GM19468 (cell line): Measurements from ENCODE around the gene PGBD5.

ENCODE experiments used
- ATAC-seq: cut with Tn5 transposase; IDR thresholded peaks from one replicate; pipeline ENCODE4 v1.9.1; 2021; ENCODE audit warnings: mild to moderate bottlenecking, moderate library complexity, moderate number of reproducible peaks; ENCODE audit not compliant: unreplicated experiment; ENCODE audit errors: extremely low read depth

Gene PGBD5

DNA sequence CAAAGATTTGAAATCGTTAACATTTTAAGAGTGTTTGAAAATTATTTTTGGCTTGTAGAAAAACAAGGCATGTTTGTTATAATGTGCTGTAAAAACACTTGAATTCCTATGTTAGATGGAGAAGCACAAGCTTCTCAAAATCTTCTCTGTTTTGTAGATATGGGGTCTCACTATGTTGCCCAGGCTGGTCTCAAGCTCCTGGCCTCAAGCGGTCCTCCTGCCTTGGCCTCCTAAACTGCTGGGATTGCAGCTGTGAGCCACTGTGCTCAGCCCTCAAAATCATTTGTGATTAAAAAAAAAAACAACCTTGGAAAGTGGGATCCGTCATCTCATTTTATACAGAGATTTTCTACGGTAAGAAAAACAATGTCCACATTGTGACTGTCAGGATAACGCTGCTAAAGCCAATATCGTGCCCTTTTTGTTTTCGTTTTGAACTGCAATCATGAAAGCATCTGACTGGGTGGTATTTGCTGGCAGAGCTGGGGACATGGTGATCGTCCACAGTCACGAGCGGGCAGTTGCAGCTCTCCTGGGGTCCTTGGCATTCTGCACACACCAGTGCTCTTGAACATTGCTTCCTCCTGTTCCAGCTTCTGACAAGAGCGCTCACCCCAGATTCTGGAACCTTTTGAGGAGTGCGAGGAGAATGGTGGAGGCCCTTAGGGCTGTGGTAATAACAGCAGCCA, 112.5 kb downstream of the PGBD5 start:
- ATAC-seq: no peak

DNA sequence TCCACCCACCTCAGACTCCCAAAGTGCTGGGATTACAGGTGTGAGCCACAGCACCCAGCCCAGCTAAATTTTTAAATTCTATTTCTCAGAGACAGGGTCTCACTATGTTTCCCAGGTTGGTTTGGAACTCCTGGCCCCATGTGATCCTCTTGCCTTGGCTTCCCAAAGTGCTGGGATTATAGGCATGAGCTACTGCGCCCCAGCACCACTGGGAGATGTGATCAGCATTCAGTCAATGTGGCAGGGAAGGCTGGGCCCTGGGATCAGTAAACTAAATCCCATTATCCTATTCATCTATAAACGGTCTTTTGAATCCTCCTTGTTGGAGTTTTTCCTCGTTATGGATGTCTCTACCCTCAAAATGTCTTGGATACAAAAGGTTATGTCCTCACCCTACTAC, 113.5 kb downstream of the PGBD5 start:
- no peak for ATAC-seq

DNA sequence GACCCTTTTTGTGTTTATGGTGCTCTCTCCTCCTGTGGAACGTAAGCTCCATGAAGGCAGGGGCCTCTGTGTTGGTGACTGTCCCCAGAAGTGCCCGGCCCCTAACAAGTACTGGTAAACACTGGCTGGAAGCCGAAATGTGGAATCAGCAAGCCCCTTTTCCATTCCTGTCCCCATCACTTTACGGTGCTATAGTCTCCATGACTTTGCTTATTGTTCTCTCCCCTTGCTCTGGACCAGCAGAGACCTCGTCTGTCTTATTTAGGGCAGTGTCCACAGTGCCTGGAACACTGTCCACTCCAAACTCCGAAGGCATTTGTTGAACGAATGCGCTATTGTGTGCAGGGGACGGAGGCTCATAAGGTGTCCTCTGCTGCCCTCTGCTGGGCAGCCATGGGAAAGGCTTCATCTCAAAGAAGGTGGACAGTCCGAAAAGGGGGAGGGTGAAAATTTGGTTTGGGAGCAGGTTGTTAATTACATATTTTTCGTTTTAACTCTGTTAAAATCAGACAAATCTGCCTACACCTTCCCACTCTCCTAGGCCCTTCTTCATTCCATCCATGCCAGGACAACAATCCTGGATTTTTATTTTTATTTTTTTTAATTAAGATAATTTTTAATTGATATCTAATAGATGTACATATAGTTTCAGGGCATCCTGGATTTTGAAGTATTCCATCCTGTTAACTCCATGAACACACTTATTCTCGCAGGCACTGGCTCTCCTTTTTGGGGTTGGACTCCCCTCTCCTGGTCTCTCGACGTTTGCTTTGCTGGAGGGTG, 115.6 kb downstream of the PGBD5 start:
- ATAC-seq: no peak

DNA sequence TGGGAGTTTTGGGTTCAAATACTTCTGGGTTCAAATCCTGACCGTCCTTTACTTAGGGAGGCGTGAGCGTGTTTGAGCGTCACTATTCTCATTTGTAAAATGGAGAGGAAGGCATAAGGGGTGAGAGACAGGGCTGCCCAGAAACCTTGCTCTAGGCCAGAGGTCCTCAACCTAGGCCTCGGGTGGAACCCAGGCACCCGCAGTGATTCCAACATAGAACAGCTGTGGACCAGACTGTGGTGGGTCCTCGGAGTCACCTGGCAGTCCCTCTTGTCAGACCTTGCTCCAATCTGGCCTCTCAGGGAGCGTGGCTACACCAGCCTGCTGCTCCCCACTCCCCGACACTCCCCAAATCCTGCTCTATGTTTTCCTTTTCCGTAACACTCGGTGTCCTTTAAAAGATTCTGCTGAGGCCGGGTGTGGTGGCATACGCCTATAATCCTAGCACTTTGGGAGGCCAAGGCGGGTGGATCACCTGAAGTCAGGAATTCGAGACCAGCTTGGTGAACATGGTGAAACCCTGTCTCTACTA, 116.4 kb downstream of the PGBD5 start:
- ATAC-seq: no peak

DNA sequence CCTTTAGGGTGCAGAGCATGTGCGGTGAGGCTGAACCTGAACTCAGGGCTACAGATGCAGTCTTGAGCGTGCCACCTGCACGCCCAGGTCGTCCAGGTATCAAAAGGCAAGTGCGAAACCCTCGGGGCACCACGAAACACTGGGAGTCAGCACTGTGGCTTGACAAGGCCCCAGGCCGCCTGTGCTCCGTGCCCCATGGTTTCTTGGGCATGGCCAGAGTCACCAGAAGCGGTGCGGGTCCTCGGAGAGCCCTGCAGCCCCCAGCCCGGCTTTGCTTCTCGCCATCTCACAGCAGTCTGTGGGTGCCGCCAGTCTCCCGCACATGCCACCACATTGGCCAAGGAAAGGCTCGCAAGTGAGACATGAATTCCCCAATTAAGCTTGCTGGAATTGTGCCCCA, 117.3 kb downstream of the PGBD5 start:
- no peak for ATAC-seq

DNA sequence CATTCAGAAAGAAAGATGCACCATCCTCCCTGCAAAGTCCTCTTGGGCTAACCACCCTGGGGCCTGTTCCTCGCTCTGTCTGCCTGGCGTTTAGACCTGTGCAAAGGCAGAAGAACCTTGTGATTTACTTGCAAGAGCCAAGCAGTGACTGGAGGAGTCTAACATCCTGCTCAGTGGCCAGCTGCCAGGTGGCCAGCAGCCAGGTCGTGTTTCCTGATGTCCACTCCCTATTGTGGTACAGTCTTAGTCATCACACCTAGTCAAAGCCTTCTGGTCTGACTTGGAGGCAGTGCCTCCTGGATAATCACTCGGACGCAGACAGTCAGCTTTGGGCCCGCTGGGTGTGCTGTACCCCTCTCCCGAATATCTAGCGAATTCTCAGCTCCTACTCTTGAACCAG, 118.1 kb downstream of the PGBD5 start:
- no peak for ATAC-seq

DNA sequence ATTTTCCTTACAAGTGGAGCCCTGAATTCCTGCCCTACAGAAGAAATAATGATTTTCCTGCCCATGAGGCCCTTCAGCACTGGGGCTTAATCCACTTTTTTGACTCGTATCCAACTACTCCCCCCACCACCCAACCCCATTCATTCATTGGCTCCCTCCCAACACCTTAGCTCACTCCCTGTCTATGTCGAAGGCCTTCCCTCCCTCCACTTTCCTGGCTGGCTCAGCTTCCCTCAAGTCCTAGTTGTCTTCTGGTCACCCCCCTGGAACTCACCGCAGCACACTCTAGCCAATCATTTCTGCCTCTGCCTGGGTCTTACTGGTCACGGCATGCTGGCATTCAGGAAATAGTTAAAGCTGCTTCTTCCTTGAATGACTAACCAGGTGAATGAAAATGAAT, 118.9 kb downstream of the PGBD5 start:
- no peak for ATAC-seq

DNA sequence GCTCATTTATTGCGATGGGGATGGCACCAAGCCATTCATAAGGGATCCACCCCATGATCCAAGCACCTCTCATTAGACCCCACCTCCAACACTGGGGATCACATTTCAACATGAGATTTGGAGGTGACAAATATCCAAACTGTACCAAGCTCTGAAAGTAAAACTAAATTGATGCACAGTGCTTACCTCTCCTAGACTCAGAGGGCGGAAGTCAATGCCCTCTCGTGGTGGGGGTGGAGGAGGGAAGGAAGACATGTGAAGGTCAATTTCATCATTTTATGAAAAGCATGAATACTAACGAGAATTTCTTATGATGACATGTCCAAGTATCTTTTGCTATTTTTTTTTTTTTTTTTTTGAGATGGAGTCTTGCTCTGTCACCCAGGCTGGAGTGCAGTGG, 120.0 kb downstream of the PGBD5 start:
- ATAC-seq: peak; percentile 29

DNA sequence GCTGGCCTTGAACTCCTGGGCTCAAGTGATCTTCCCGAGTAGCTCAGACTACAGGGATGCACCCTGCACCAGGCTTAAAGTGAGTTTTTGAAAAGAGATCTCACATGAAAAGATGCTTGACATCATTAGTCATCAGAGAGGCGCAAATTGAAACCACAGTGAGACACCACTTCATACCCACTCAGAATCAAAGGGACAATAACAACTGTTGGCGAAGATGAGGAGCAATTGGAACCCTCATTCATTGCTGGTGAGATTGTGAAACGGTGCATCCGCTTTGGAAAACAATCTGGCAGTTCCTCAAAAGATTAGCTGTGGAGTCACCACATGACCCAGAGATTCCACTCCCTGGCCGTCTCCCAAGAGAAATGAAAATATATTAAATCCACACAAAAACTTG, 122.3 kb downstream of the PGBD5 start:
- ATAC-seq: no peak

DNA sequence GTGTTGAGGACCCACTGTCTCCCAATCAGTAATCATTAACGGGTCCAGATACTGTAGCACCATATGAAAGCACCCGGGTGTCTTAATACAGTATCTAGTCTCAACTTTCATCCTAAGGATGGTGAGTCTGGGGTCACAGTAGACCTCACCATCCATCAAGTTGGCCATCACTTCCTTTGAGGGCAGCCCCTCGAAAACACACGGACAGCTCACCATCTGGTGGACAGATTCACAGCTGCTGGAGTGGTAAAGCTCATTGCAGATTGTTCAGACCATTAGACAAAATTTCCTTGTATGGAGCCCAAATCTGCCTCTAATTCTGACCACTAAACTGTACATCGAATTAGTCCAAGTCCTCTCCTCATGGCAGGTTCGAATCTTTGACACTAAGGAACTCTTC, 123.1 kb downstream of the PGBD5 start:
- no peak for ATAC-seq

DNA sequence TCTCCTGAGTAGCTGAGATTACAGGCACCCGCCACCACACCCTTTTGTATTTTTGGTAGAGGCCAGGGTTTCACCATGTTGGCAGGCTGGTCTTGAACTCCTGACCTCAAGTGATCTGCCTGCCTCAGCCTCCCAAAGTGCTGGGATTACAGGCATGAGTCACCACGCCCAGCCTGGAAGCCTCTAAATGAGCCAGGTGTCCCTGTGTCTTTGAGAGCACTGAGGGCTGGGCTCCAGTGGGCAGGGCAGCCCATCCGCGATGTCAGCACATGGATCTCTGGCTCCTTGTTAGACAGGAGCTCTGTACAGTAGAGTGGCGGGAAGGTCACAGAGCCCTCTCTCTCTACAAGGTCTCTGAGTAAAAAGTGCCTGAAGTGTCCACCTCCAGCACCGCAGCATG, 124.3 kb downstream of the PGBD5 start:
- ATAC-seq: no peak

DNA sequence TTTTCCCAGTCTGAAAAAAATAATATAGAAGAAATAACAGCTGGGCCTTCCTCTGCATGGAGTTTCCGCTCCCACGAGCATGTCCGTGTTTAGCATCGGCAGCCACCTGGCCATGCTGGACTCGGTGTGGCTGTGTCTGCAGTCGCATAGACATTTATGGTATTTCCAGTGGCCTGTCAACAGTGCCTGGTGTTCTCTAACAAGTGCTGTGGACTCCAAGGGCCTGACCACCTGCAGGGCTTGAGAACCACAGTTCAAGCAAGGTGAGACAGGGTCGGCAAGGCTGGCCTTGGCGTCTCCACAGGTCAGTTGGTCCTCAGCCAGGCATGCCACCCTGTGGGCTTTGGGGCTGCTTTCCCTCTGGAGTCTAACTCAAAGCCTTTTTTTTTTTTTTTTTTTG, 124.8 kb downstream of the PGBD5 start:
- ATAC-seq: no peak

DNA sequence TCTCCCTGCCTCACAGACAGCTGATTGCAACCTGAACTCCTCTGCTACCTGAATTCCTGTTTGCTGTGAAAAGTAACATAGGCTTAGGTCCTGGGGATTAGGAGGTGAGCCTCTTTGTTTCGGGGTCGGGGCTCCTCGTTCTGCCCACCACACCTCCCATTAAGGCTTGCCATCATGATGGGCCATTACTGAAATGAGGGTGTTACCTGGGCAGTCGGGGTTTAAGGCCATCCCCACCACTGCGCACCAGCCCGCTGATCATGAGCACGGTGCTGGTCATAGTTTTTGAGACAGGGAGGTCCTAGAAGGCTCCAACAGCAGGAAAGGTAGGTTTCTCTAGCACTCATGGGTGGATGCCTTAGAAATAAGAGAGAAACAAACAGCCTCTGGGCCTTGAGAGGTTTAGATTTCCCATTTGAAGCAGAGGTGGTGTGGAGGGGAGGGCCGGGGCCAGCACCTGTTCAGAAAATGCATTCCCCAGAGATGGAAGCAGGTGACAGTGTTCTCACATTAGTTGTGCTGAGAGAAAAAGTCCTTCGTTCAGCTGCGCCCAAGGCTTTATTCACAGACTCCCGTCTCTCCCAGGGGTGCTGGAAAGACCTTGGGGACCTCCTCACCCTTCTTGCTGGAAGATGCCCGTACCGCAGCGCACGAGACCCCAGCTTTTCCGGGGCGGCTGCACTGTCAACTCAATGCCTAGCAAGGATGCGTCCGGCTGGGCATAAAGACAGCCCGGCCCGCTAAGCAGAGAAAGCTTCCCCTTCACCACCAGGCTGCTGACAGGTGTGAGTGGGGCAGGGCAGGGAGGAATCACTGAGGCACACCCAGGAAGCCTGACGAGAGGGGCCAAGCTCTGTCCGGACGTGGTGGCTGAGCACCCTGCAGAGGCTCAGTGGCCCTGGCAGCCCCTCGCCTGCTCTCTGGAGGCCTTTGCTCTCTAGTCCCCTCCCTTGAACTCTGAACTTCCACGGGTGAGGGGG, 125.5 kb downstream of the PGBD5 start:
- no peak for ATAC-seq

DNA sequence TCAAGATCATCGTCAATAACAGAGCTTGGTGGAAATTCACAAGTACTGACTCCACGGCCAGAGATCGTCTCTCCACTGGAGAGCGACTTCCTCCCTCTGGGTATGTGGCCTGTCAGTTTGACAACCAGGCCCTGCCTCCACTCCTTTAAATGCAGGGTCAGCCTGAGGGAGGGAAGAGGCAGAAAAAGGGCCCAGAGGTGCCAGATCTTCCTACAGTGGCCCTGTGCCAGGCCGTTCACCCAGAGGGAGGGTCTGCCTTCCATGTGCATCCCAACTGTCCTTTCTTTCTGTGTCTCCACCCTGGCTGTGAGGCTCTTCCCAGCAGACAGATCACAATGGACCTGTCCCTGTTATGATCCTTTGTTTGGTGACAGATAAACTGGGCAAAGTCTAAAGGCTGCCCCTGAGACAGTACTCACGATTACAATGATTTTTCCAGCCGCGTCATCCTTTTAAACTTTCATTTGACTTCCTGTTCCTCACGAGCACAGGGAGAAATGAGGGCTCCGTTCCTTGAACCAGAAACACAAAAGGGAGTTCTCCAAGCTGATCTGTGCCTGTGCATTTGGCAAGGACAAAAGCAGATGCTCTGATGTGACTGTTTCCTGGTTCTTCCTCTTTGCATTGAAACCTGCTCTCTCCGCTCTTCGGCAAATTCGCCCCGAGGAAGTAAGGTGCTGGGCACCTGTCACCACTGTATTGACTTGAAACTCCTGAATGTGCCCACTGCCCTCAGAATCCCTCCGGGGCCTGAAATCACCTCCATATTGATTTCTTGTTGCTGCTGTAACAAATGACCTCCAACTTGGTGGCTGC, 126.7 kb downstream of the PGBD5 start:
- ATAC-seq: no peak

DNA sequence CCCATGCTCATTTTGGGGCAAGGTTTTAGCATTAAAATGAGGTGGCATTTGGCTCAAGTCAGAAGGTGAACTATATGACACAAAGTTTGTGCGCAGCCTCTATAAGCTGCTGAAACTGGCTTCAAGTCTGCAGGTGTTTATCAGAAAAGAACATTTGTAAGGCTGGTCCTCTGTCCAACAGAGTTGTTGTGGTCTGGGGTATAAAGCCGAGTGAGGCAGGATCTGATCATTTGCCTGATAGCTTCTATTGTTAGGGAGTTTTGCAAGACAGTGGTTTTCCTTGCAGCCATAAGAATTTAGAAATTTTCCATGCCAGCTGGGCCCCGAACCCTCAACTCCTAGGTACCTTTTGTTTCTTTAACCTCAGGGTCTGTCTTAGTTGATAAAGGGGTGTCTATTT, 130.8 kb downstream of the PGBD5 start:
- no peak for ATAC-seq

DNA sequence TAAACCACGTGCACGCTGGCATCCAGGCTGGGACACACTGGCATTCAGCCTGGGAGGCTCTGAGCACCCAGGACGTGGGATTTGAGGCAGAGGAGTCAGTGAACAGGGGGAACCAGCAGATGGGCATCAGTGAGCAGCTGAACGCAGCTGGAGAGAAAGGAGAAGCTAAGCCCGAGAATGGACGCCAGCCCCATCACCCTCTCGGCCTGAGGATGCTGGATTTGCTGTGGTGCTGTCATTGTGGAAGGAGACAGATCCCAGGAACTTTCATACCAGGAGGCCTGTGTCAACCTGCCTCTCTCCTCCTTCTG, 132.8 kb downstream of the PGBD5 start:
- no peak for ATAC-seq

DNA sequence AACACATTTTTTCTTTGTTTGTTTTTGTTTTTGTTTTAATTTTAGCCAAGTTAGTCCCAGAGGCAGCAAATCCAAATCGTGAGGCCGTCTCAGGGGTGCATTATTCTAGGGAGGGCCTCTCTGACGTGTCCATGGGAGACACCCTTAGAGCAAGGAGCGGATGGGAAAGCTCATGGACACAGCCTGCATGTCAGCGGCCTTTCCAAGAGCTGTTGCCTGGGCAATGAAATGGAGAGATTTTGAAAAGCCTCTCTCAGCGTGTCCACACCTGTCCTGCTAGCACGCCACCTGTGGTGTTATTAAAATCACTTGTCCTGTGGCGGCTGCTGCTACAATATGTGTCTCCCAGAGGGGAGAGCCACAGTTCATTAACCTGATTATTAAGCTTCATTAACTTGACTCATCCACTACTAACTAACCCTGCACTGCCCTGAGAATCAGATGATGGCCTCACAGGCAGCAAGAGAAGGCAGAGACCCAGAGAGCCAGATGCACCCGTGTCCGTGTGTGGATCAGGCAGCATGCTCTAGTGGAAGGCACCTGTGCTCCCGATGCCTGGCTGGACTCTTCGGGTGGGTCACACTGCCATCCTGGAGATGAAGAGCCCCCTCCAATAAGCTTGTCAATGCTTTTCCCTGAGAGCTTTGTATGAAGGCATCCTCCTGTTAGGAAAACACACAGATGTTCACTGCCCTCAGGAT, 133.3 kb downstream of the PGBD5 start:
- ATAC-seq: no peak

DNA sequence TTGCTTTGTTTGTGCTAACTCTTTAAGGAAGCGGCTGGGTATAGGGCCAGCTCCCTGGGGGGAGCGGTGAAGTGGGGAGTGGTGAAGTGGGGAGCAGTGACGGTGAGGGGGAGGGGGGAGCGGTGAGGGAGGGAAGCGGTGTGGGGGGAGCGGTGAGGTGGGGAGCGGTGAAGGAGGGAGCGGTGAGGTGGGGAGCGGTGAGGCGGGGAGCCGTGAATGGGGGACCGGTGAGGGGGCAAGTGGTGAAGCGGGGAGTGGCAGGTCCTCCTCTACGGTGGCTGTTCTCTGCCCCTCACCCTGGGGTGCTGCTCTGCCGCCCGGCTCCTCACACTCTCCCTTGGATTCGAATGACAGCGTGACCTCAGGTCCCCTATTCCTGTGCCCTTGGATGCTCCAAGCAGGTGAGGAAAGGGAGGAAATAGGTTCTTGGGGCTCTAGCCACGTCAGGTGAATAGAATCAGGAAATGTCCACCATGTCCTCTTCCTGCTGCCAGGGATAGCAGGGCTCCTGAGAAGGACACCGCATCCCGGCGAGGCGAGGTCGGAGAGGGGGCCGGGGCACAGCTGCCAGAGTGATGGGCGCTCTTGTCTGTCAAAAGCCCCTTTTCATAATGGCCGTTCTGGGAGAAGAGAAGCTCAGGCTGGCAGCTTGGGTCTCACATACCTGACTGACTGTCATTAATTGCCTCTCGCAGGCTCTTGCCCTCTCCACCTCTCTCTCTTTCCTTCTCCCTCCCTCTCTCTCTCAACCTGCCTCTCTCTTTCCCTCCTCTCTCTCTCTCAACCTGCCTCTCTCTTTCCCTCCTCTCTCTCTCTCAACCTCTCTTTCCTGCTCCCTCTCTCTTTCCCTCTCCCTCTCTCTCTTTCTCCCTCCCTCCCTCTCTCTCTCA, 134.2 kb downstream of the PGBD5 start:
- ATAC-seq: no peak

DNA sequence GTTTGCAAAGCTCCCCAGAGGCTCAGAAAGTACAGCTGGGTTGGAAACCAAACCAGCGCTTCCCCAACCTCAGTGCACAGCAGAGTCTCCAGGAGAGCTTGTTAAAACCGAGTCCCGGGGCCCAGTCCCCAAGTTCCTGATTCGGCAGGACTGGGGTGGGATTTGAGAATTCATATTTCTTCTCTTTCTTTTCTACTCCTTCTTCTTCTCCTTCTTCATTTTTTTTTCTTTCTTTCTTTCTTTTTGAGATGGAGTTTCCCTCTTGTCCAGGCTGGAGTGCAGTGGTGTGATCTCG, 136.8 kb downstream of the PGBD5 start:
- no peak for ATAC-seq
